NB4 (cell line): ENCODE measurements around the gene C10orf105.

ENCODE experiments used
- DNase-seq: peaks from one replicate; pipeline ENCODE4 v3.0.0; 2010; ENCODE audit warnings: low read depth
- H3K4me3 ChIP-seq: one replicate; pipeline ENCODE4 v1.5.1; 2011; ENCODE audit warnings: mild to moderate bottlenecking, low read depth, low read length, moderate library complexity
- CTCF ChIP-seq: IDR thresholded peaks from one replicate; pipeline ENCODE4 v1.5.1; 2012; ENCODE audit warnings: low read depth, low read length
- MAX ChIP-seq: IDR thresholded peaks from 2 replicates; pipeline ENCODE4 v1.6.1; 2011; ENCODE audit warnings: low read depth, low read length
- MYC ChIP-seq: IDR thresholded peaks from 2 replicates; pipeline ENCODE4 v1.6.1; 2011; ENCODE audit warnings: low read depth, low read length
- POLR2A ChIP-seq: IDR thresholded peaks from 2 replicates; pipeline ENCODE4 v1.6.1; 2011; ENCODE audit warnings: mild to moderate bottlenecking; ENCODE audit not compliant: insufficient read length; ENCODE audit errors: extremely low read depth

Gene C10orf105

GRCh38 chr10:71753091-71753959 is 33.7 kb upstream of the C10orf105 start:
- TF ChIP-seq CTCF (no peak), MYC (peak; percentile 87), POLR2A (no peak), MAX (peak; percentile 66; the same call in 1 of the 2 replicates)
- peak overlapping the region; percentile 17 for H3K4me3 ChIP-seq
- peak; percentile 99 for DNase-seq

GRCh38 chr10:71752391-71753090 is 33.0 kb upstream of the C10orf105 start:
- TF ChIP-seq MYC (no peak), MAX (0 out of 2 replicates have a peak, but pooled peaks have one; percentile 1), POLR2A (no peak), CTCF (no peak)
- no peak overlapping the region for H3K4me3 ChIP-seq
- DNase-seq, result peak; percentile 61

- TF ChIP-seq CTCF (no peak), POLR2A (no peak), MYC (no peak), MAX (no peak)
- no peak overlapping the region for H3K4me3 ChIP-seq
Observed at GRCh38 chr10:71751515-71752224, 32.1 kb upstream of the C10orf105 start.

GRCh38 chr10:71750986-71751385 is 31.4 kb upstream of the C10orf105 start:
- no peak for TF ChIP-seq POLR2A
- no peak overlapping the region for H3K4me3 ChIP-seq
- no peak for DNase-seq

More at GRCh38 chr10:71751515-71752224, 32.1 kb upstream of the C10orf105 start:
- DNase-seq, result no peak

- H3K4me3 ChIP-seq, result no peak overlapping the region
- DNase-seq, result peak; percentile 93
- peak; percentile 7; the same call in 1 of the 2 replicates for TF ChIP-seq MYC
- no peak for TF ChIP-seq POLR2A
- peak; percentile 24; the same call in 1 of the 2 replicates for TF ChIP-seq MAX
Observed at GRCh38 chr10:71750124-71750841, 30.7 kb upstream of the C10orf105 start.

GRCh38 chr10:71749396-71749795 is 29.8 kb upstream of the C10orf105 start:
- TF ChIP-seq POLR2A, result no peak
- no peak for TF ChIP-seq CTCF
- no peak for TF ChIP-seq MAX
- TF ChIP-seq MYC, result no peak
- H3K4me3 ChIP-seq, result no peak overlapping the region

More at GRCh38 chr10:71749396-71749795, 29.8 kb upstream of the C10orf105 start:
- no peak for DNase-seq
